OCI-LY1 (cell line): ENCODE measurements around the gene SLC12A6.

Experiments used
- CTCF ChIP-seq: fragments of 200-600 bp; sonication (generic), shearing (Covaris generic); IDR thresholded peaks from 2 replicates; pipeline ENCODE4 v1.5.1; 2017; ENCODE audit warnings: mild to moderate bottlenecking, antibody characterized with exemption, low read length, moderate library complexity, mixed read lengths
- EZH2 ChIP-seq: fragments of 200-600 bp; sonication (generic), shearing (Covaris generic); IDR thresholded peaks from 2 replicates; pipeline ENCODE4 v1.8.0; 2017; ENCODE audit warnings: borderline replicate concordance, mixed run types, mild to moderate bottlenecking, antibody characterized with exemption, low read length, moderate library complexity, mixed read lengths

GRCh38 chr15:34280193-34280592, 57.4 kb downstream of the SLC12A6 start:
- no peak for TF ChIP-seq CTCF
- no peak for TF ChIP-seq EZH2
